ENCODE measurements around the gene SLC66A3.

Gene SLC66A3

GRCh38 chr2:11220445-11220844 is 65.2 kb downstream of the SLC66A3 start:
- no peak for DNase-seq

- no peak for DNase-seq
Observed at GRCh38 chr2:11222845-11223244, 67.6 kb downstream of the SLC66A3 start.

GRCh38 chr2:11224887-11225286 is 69.6 kb downstream of the SLC66A3 start:
- no peak for DNase-seq

GRCh38 chr2:11227595-11227994 is 72.3 kb downstream of the SLC66A3 start:
- DNase-seq: no peak

Measured in NCI-H1105 (cell line).